Stimulated activated CD4-positive, alpha-beta T cell treated with anti-CD3 and anti-CD28 coated beads, TNF-alpha, amount 100 ng/mL, for 48 hours (primary cell): ENCODE results near the gene PRR5L.

Source experiments
- DNase-seq, 3 donors: peaks; one replicate each; pipeline ENCODE4 v3.0.0-alpha.2; 2020; ENCODE audit warnings: low read depth in 3 of 3

PRR5L gene

DNA sequence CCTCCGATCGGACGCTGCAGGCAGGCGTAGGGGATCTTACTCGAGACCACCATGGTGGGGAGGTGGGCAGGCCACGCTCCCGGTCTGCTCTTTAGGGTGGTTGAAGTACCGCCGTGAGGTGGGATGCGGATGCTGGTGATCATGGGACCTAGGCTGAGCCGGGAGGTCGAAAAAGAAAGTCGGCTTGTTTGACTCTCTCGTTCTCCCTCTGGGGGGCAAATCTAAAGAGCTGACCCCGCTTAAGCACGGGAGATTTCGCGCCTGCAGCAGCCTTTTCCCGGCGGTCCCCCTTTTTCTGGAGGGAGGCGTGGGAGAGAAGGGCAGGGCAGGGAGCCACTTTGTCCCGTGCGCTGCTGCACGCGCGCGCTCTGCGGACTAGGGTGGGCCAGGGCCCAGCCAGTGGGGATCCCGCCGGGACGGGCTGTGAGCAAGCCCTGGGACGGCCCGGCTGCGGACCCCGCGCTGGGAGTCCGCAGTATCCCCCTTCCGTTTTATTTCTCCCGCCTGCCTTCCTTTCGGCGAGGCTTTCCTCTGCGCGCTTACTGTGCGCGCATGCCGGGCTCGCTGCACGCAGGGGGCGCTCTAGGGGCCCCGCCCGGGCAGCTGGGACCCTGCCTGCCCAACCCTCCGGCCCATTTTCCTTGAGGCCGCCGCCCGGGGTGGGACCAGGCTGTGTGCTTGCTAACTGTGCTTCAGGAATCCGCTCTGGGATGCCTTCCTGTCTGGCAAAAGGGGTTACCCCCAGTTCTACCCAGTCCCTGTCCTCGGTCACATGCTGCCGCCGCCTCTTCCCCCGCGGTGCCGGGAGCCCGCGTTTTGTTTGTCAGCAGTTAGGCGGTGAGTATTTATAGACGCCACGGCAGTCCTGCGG is 81.0 kb downstream of the PRR5L start:
- DNase-seq = peak; percentile 25 to 52 (median 34)

GRCh38 chr11:36377759-36378564 is 81.9 kb downstream of the PRR5L start:
- DNase-seq = no peak

- no peak for DNase-seq
Measured at GRCh38 chr11:36379653-36380052, 83.6 kb downstream of the PRR5L start.

- no peak for DNase-seq
Measured at GRCh38 chr11:36380296-36381014, 84.4 kb downstream of the PRR5L start.

DNA sequence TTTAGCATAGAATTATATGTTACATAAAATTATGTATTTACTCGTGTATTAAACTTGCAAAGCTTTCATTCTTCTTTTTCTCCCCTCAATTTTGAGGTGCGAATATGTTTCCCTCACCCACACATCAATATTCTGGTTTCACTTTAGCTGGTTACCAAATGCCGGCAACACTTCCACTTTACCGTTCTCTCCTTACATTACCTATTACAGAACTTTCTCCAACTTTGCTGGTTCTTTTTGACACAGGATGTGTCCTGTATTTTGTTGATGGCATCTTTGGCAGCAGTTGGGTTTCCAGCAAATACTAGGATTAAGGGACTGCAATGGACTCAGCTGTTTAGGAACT is 84.9 kb downstream of the PRR5L start:
- DNase-seq = no peak

GRCh38 chr11:36383195-36383594 is 87.1 kb downstream of the PRR5L start:
- DNase-seq = no peak

DNA sequence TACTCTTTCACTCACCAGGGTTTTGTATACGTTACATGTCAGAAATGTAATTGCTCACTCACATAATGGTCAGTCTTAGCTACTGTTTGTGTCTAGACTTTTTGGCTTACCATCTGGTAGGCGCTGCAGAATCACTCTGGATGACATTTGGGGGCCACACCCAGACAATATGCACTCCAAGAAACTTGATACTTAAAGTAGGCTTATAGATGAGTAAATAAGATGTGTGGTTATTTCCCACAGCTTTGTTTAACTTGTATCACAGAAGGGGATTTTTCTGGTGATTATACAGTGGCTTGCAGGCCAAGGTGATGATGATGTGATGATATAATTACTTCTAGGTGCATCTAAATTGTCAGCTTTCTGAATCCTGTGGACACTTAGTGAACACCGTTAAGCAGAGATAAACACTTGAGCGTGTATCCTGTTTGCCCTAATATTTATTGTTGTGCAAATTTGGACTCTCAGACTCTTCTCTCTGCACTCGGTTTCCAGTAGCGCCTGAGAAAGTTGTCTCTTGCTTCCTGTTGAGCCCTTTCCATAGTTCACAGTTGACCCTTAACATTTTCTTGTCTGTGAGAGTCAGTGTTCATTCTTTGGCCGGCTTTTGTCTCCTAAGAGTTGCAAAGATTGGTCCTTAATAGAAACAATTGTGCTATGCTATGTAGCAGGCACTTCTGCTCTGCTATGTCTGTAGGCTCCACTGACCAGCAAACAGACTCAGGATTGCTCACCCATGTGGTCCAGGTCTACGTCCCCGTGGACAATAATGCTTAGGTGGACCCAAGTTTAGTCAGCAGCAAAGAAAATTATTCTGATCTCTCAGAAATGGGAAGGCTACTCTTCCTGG is 89.3 kb downstream of the PRR5L start:
- no peak for DNase-seq

- DNase-seq = no peak
Measured at GRCh38 chr11:36386411-36386810, 90.3 kb downstream of the PRR5L start.

- DNase-seq = no peak
Measured at GRCh38 chr11:36388071-36388470, 92.0 kb downstream of the PRR5L start.

DNA sequence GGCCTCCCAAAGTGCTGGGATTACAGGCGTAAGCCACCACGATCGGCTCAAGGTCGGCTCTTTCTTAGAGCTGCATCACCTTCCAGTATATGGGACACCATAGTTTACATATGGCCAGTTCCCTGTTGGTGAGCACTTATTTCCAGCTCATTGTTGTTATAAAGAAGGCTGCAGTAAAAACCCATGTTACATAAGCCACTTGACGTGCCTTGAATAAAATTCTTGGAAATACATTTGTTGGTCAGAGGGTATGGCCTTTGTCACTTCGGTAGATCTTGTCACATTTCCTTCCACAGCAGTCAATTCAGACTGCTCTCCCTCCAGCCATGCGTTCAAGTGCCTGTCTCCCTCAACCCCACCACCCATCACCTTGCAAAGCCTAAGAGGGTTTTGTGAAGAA is 92.9 kb downstream of the PRR5L start:
- DNase-seq = no peak

DNA sequence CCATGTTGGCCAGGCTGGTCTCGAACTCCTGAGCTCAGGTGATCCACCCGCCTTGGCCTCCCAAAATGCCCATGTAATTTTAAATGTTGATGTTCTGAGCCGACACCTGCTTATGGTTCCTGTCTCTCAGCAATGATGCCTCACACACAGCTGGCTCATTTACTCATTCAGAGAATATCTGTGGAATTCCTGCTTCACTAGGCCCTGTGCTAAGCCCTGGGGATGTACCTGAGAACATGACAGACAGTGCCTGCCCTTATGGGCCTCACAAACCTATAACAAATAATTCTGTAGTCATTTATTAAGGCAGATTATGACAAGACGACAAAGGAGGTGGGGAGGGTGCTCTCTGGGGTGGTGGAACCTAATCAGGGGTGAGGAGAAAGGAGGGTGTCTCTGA is 93.7 kb downstream of the PRR5L start:
- no peak for DNase-seq

GRCh38 chr11:36390963-36391471 is 94.9 kb downstream of the PRR5L start:
- no peak for DNase-seq

- no peak for DNase-seq
Measured at GRCh38 chr11:36392196-36392595, 96.1 kb downstream of the PRR5L start.

DNA sequence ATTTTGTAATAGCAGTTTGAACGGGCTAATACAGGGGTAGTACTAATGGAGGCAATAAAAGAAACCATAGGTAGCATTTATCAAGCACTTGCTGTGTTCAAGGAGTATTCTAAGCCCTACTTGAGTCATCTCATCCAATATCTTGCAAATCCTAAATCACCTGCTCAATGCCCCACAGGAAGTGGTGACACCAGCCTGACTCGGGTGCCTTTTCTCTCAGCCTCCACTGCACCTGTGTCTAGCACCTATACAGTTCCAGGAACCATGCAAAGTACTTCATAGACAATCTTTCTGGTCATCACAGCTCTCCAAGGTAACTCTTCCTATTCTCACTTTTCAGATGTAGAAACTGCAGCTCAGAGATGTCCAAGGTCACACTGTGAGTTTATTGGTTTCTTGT is 98.0 kb downstream of the PRR5L start:
- DNase-seq = no peak

DNA sequence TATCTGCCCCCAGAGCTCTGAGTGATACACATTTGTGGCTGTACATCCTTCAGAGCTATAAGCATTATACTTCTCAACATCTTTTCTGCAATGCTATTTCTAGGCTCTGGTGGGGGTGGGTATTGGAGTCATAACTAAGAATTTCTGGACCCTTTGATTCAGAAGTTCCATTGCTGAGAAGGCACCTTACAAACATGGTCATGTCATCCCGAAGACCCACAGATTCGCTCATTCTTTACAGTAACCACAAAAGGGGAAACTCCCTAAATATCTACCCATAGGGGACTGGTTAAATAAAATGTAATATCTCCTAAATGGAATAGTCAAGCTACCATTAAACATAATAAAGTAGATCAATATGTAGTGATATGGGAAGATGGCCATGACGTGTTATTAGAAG is 98.8 kb downstream of the PRR5L start:
- DNase-seq = no peak

DNA sequence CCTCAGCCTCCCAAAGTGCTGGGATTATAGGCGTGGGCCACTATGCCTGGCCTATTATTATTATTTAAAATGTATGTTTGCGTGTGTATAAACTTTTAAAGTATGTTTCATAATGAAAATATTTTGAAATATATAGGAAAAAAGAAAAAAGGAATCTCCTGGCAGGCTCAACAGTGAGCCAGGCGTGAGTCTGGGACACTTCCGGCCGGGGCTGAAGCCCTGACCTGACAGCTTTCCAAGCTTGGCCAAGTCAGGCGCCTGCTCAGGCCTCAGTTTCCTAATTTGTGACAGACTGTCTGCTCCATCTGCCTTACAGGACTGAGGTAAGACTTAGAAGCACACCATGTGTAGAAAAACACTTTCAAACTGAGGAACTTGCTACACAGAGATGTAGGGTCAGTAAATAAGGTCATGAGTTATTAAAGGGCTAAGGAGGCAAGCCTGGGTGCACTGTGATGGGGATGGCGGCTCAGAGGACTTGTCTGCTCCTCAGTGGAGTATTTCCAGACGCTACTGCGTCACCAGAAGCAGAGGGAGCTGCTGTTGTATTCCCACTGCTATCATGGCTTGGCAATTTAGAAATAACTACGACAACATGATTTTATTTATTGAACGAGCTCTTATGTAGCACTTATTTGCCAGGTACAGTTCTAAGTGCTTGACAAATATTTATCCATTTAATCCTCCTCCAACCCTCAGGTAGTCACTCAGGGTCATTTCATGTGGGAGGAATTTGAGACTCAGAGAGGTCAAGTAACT is 100.1 kb downstream of the PRR5L start:
- DNase-seq = no peak

- DNase-seq = no peak
Measured at GRCh38 chr11:36398231-36398953, 102.3 kb downstream of the PRR5L start.

- DNase-seq = no peak
Measured at GRCh38 chr11:36399236-36399635, 103.1 kb downstream of the PRR5L start.

DNA sequence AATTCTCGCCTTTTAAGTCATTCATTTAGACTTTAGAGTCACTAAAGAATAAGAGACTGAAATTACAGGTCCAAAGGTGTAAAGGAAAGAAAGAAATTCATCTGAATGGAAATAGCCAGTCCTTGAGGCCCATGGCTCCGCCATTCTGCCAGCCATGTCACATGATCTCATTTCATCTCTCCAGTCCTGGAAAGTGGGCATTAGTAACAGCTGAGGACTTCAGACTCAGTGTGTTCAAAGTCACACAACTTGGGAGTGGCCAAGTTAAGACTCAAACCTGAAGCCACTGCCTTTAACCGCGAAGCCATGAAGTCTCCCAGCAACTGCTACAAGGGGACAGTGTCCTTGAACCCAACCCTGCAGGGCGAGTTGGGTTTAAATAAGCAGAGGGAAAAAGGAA is 103.7 kb downstream of the PRR5L start:
- no peak for DNase-seq
